NB4 (cell line): Measurements from ENCODE around the gene GRB10.
"Not testable (repeated sequence)": the region's sequence is repeated elsewhere in the genome, so short reads cannot be mapped to it uniquely, and the experiment has no call there.

Source experiments
- DNase-seq: peaks from one replicate; pipeline ENCODE4 v3.0.0; 2010; ENCODE audit warnings: low read depth
- H3K4me3 ChIP-seq: one replicate; pipeline ENCODE4 v1.5.1; 2011; ENCODE audit warnings: mild to moderate bottlenecking, low read depth, low read length, moderate library complexity
- MYC ChIP-seq: IDR thresholded peaks from 2 replicates; pipeline ENCODE4 v1.6.1; 2011; ENCODE audit warnings: low read depth, low read length
- POLR2A ChIP-seq: IDR thresholded peaks from 2 replicates; pipeline ENCODE4 v1.6.1; 2011; ENCODE audit warnings: mild to moderate bottlenecking; ENCODE audit not compliant: insufficient read length; ENCODE audit errors: extremely low read depth
- TF ChIP-seq, protein P1 (sequence below): IDR thresholded peaks from one replicate; pipeline ENCODE4 v1.5.1; 2012; ENCODE audit warnings: low read depth, low read length
- TF ChIP-seq, protein P2 (sequence below): IDR thresholded peaks from 2 replicates; pipeline ENCODE4 v1.6.1; 2011; ENCODE audit warnings: low read depth, low read length

Gene GRB10

DNA sequence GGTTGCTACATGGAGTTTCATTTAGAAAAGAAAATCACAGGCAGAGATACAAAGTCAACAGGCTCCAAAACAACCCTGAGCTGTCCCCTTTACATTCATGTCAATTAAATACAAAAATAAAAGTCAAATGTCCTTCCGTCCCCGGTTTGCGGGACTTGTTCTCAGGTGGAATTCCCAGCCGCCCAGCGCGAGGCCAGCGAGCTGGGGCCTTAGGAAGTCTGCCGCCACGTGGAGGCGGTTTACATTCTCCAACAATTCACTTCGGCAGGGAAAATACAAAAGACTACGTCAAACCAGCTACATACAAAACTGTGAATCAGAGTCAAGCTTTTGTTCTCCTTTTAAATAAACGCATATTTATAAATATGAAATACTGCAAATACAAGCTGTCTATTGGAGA lies 192.2 kb downstream of the GRB10 start:
- no peak overlapping the region for H3K4me3 ChIP-seq
- no peak for DNase-seq
- TF ChIP-seq POLR2A = no peak
- TF ChIP-seq, protein P1, sequence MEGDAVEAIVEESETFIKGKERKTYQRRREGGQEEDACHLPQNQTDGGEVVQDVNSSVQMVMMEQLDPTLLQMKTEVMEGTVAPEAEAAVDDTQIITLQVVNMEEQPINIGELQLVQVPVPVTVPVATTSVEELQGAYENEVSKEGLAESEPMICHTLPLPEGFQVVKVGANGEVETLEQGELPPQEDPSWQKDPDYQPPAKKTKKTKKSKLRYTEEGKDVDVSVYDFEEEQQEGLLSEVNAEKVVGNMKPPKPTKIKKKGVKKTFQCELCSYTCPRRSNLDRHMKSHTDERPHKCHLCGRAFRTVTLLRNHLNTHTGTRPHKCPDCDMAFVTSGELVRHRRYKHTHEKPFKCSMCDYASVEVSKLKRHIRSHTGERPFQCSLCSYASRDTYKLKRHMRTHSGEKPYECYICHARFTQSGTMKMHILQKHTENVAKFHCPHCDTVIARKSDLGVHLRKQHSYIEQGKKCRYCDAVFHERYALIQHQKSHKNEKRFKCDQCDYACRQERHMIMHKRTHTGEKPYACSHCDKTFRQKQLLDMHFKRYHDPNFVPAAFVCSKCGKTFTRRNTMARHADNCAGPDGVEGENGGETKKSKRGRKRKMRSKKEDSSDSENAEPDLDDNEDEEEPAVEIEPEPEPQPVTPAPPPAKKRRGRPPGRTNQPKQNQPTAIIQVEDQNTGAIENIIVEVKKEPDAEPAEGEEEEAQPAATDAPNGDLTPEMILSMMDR = no peak
- no peak for TF ChIP-seq MYC
- TF ChIP-seq, protein P2, sequence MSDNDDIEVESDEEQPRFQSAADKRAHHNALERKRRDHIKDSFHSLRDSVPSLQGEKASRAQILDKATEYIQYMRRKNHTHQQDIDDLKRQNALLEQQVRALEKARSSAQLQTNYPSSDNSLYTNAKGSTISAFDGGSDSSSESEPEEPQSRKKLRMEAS = no peak

DNA sequence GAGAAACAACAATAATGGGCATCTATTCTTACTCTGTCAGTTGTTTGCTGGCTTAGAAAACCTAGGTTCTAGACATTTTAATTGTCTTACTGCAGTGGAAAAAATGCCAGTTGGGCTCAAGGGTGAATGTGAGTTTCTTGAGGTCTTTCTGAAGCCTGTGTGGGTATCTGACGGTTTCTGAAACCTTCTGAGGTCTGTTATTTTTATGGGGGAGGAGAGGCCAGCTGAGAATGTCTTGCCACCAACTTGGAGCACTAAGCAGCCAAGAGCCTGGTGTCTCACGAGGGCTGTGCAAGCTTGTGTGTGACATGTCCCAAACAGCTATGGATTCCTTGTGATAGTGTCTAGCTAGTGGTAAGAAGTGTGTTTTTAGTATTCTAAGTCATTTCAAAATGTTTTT lies 193.3 kb downstream of the GRB10 start:
- TF ChIP-seq MYC (no peak), POLR2A (no peak)
- TF ChIP-seq, protein P1 = no peak
- TF ChIP-seq, protein P2 = no peak

DNA sequence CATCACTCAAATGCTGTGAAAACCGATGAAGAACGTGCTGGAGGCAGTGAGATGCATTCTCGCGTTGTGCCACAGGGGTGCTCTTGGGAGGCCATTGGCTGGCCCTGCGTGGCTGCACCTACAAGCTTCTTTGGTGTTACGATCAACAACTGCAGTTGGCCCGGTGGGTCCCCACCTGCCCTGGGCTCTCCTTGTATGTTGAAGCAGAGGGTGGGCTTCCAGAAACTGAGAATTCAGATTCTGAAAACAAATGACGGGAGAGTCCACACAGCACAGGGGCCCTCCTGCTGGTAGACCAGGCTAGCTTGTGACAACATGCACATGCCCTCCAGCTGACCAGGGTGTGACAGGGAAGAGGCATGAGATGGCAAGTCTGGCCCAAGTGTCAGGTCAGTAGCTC lies 193.8 kb downstream of the GRB10 start:
- no peak overlapping the region for H3K4me3 ChIP-seq
- peak; percentile 40 for DNase-seq
- TF ChIP-seq MYC (no peak), POLR2A (no peak)
- TF ChIP-seq, protein P2 = no peak
- TF ChIP-seq, protein P1 = peak; percentile 28

More for the DNA sequence above, 193.3 kb downstream of the GRB10 start:
- H3K4me3 ChIP-seq = no peak overlapping the region
- DNase-seq = no peak

DNA sequence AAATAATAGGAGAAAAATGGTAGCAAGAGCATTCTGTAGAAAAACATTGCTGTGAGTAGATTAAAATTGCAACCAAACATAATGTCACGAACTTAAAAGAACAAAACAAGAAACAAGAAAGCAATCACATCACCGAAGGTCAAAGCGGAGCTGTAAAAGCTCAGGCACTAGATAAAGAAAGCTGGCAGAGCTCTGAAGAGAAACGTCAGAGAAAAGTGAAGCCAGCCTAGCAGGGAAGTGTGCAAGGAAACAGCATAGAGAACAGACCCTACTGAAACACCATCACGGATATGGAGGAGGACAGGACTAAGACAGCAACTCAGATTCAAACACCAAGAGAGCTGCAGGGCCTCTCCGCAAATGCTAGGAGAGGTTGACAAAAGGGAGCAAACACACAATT lies 195.0 kb downstream of the GRB10 start:
- H3K4me3 ChIP-seq = no peak overlapping the region
- DNase-seq = no peak
- no peak for TF ChIP-seq POLR2A
- TF ChIP-seq, protein P2 = no peak

DNA sequence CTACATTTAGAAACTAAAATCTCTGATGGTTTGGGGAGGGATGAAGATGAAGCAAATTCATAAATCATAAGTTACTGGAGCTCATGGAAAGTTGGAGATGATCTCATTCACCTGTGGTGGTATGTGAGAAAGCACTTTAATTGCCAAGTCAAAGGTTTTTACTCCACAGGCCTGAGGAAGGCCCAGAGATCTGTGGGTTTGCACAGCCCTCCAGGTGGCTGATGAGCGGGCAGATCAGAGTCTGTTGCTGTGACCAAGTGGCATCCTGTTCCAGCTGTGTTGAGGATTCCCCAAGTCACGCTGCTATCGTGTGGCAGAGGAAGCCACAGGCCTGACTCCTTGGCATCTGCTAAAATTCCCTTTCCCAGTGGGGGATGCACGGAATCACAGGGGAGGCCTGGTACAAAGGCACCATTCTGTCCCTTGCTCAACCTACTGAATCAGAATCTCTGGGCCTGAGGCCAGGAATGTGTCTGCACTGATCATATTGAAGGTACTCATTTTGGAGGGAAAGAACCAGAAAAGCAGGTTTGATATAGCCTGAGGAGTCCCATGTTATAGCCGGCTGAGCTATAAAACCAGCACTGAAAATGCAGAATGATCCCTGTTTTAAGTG lies 197.8 kb downstream of the GRB10 start:
- TF ChIP-seq MYC (no peak), POLR2A (no peak)
- TF ChIP-seq, protein P2 = no peak
- TF ChIP-seq, protein P1 = no peak
- DNase-seq = no peak
- no peak overlapping the region for H3K4me3 ChIP-seq

DNA sequence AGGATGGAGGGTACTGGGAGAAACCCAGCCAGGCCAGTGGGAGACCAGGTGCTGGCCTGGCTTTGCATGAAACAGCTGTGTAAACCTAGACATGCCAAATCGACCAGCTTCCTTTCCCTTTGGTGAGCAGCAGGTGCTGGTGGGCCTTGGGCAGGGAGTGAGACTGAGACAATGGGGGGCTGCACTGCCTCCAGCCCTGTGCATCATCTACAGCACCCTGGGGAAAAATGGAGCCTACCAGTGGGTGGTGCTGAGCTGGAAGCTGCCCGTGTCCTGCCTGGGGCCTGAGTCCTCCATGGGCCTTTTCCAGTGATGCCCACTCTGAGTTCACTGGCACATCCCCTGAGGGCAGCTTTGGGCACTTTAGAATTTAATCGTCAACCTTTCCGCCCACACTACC lies 198.3 kb downstream of the GRB10 start:
- TF ChIP-seq POLR2A (no peak), MYC (no peak)
- TF ChIP-seq, protein P1 = no peak
- TF ChIP-seq, protein P2 = no peak
- no peak for DNase-seq
- H3K4me3 ChIP-seq = no peak overlapping the region

DNA sequence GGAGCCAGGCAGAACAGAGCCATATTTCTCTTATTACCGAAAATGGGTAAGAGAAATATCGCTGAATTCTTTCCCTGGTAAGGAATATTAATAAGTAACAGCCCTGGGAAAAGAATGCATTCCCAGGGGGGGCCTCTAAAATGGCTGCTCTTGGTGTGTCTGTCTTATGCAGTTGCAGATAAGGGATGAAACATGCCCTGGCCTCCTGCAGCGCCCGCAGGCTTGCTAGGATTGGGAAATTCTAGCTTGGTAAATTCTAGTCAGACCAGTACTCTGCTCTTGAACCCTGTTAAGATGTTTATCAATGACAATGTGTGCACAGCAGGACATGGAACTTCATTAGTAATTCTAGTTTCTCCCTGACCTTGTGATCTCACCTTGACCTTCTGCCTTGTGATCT lies 199.4 kb downstream of the GRB10 start:
- not testable (repeated sequence) for H3K4me3 ChIP-seq, DNase-seq

DNA sequence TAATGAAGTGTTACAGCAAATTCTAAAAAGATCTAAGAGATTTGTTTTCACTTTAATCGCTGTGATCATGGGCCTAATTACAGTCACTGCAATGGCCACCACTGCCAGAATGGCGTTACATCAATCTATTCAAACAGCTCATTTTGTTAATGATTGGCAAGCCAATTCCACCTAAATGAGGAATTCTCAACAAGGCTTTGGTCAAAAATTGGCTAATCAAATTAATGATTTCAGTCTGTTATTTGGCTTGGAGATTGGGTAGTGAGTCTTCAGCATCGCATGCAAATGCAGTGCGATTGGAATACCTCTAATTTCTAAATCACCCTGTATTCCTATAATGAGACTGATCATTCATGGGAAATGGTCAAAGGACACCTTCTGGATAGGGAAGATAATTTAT lies 200.4 kb downstream of the GRB10 start:
- DNase-seq, H3K4me3 ChIP-seq: not testable (repeated sequence)

DNA sequence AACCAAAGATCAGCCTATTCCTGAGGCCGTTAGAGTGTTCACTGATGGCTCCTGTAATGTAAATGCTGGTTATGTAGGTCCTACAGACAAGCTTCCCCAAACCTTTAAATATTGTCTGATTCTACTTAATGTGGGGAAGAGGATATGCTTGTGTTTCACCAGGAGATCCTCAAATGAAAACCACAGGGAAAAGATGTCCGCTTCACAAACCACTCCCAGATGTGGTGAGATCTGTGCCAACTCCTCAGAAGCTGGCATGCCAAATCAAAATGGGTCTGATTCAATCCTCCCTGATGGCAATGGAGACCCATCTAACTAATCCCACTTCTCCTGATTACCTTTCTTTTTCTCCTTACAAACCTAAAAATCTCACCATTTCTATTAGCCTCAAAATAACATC lies 202.0 kb downstream of the GRB10 start:
- H3K4me3 ChIP-seq, DNase-seq: not testable (repeated sequence)
